Sigmoid colon (tissue), 4 donors: ENCODE results near the gene NRP2.

Experiments used
- POLR2A ChIP-seq, 2 donors: fragments of 450-650 bp; IDR thresholded peaks; one replicate each; pipeline ENCODE4 v1.6.1; 2016; ENCODE audit warnings: antibody characterized with exemption in 2 of 2, mild to moderate bottlenecking in 2 of 2, moderate library complexity in 2 of 2
- POLR2AphosphoS5 ChIP-seq, 4 donors: sonication (generic); formaldehyde crosslinking; IDR thresholded peaks; one replicate each; pipeline ENCODE4 v1.6.1; 2017; ENCODE audit warnings: antibody characterized with exemption in 4 of 4
- TF ChIP-seq, protein P1 (sequence below), 4 experiments: fragments of 450-650 bp in 3 of 4; fragments of 200-600 bp in 1 of 4; IDR thresholded peaks; one replicate each; pipeline ENCODE4 v1.5.1; 2016 to 2019; ENCODE audit warnings: antibody characterized with exemption in 4 of 4, mild to moderate bottlenecking in 3 of 4, moderate library complexity in 2 of 4

DNA sequence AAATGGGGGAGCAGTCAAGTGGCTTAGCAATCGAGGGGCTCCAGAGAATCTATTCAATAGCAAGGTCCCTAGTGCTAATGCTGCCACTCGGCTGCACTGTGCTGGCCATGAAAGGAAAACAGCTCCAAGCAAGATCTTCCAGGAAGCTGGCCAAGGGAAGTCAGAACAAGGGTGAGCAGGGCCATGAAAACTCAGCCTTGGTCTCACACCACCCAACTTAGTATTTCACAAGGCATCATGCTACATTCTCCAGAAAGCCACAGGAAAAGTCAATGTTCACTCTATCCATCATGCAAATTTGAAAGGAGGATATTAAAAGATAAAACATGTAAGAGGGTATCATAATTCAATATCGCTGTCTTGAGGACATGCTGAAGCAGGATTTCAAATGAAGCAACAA is 35.7 kb downstream of the NRP2 start:
- TF ChIP-seq, protein P1, sequence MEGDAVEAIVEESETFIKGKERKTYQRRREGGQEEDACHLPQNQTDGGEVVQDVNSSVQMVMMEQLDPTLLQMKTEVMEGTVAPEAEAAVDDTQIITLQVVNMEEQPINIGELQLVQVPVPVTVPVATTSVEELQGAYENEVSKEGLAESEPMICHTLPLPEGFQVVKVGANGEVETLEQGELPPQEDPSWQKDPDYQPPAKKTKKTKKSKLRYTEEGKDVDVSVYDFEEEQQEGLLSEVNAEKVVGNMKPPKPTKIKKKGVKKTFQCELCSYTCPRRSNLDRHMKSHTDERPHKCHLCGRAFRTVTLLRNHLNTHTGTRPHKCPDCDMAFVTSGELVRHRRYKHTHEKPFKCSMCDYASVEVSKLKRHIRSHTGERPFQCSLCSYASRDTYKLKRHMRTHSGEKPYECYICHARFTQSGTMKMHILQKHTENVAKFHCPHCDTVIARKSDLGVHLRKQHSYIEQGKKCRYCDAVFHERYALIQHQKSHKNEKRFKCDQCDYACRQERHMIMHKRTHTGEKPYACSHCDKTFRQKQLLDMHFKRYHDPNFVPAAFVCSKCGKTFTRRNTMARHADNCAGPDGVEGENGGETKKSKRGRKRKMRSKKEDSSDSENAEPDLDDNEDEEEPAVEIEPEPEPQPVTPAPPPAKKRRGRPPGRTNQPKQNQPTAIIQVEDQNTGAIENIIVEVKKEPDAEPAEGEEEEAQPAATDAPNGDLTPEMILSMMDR (IDR thresholded peaks at IDR 0.05) = no peak
- peak in 2 of 4 donors; percentile 29 to 53 for TF ChIP-seq POLR2AphosphoS5 (IDR thresholded peaks at IDR 0.05)
- TF ChIP-seq POLR2A (IDR thresholded peaks at IDR 0.05) = no peak
